Renal pelvis (tissue), 12 donors: Measurements from ENCODE around the gene CDK2. TPM values are rescaled to one million over a fixed set of nuclear protein-coding genes. Genes with fewer than 3 reads are reported as not detected.
"Not testable (repeated sequence)": the region's sequence is repeated elsewhere in the genome, so short reads cannot be mapped to it uniquely, and the experiment has no call there.

Source experiments
- DNase-seq: peaks from one replicate; pipeline ENCODE4 v3.0.0-alpha.2; 2013
- long read RNA-seq, 16 experiments: transcript quantifications; one replicate each; lab custom pipeline, GENCODE V29; 2026
- polyA plus RNA-seq, 3 donors: library from polyadenylated mRNA; unstranded; fragments of 120-200 nt; gene quantifications; one replicate each; pipeline ENCODE4 v1.2.1, GENCODE V29; 2013; ENCODE audit not compliant: insufficient read length in 3 of 3

CDK2 gene
- polyA plus RNA-seq = 10 to 100 TPM; 60.6 to 74.6 (median 61.6) TPM
- long read RNA-seq, donor 1, transcript CDK2-201 (7 exons, 2,296 nt) = major isoform, 6 of 61 reads
- long read RNA-seq, donor 1, partial matches to known transcripts = 52 of 61 reads
- long read RNA-seq, donor 1, other reads (novel, unspliced or antisense) = 0 of 61 reads
- long read RNA-seq, donor 2, transcript CDK2-201 (7 exons, 2,296 nt) = major isoform, 18 of 85 reads
- long read RNA-seq, donor 2, partial matches to known transcripts = 60 of 85 reads
- long read RNA-seq, donor 2, other reads (novel, unspliced or antisense) = 0 of 85 reads
- long read RNA-seq, donor 3, transcript CDK2-201 (7 exons, 2,296 nt) = major isoform, 15 of 18 reads
- long read RNA-seq, donor 3, partial matches to known transcripts = 0 of 18 reads
- long read RNA-seq, donor 3, other reads (novel, unspliced or antisense) = 0 of 18 reads
- long read RNA-seq, donor 4, transcript CDK2-208 (6 exons, 2,598 nt) = minor isoform, 5 of 28 reads
- long read RNA-seq, donor 4, transcript CDK2-201 (7 exons, 2,296 nt) = major isoform, 16 of 28 reads
- long read RNA-seq, donor 4, partial matches to known transcripts = 6 of 28 reads
- long read RNA-seq, donor 4, other reads (novel, unspliced or antisense) = 0 of 28 reads
- long read RNA-seq, donor 5, partial matches to known transcripts = 0 of 4 reads
- long read RNA-seq, donor 5, other reads (novel, unspliced or antisense) = 0 of 4 reads
- long read RNA-seq, donor 6, transcript CDK2-201 (7 exons, 2,296 nt) = major isoform, 11 of 12 reads
- long read RNA-seq, donor 6, partial matches to known transcripts = 0 of 12 reads
- long read RNA-seq, donor 6, other reads (novel, unspliced or antisense) = 0 of 12 reads
- long read RNA-seq, donor 7, transcript CDK2-201 (7 exons, 2,296 nt) = major isoform, 9 of 20 reads
- long read RNA-seq, donor 7, partial matches to known transcripts = 6 of 20 reads
- long read RNA-seq, donor 7, other reads (novel, unspliced or antisense) = 0 of 20 reads
- long read RNA-seq, donor 8, partial matches to known transcripts = 22 of 25 reads
- long read RNA-seq, donor 8, other reads (novel, unspliced or antisense) = 0 of 25 reads
- long read RNA-seq, donor 9, transcript CDK2-201 (7 exons, 2,296 nt) = major isoform, 11 of 87 reads
- long read RNA-seq, donor 9, partial matches to known transcripts = 73 of 87 reads
- long read RNA-seq, donor 9, other reads (novel, unspliced or antisense) = 0 of 87 reads
- long read RNA-seq, donor 10, transcript CDK2-201 (7 exons, 2,296 nt) = major isoform, 6 of 67 reads
- long read RNA-seq, donor 10, partial matches to known transcripts = 58 of 67 reads
- long read RNA-seq, donor 10, other reads (novel, unspliced or antisense) = 0 of 67 reads
- long read RNA-seq, donor 11, transcript CDK2-201 (7 exons, 2,296 nt) = major isoform, 6 of 11 reads
- long read RNA-seq, donor 11, partial matches to known transcripts = 0 of 11 reads
- long read RNA-seq, donor 11, other reads (novel, unspliced or antisense) = 0 of 11 reads
- long read RNA-seq, donor 12, transcript CDK2-201 (7 exons, 2,296 nt) = major isoform, 10 of 28 reads
- long read RNA-seq, donor 12, partial matches to known transcripts = 9 of 28 reads
- long read RNA-seq, donor 12, other reads (novel, unspliced or antisense) = 0 of 28 reads
- long read RNA-seq, donor 13, transcript CDK2-201 (7 exons, 2,296 nt) = major isoform, 7 of 9 reads
- long read RNA-seq, donor 13, partial matches to known transcripts = 0 of 9 reads
- long read RNA-seq, donor 13, other reads (novel, unspliced or antisense) = 0 of 9 reads
- long read RNA-seq, donor 14 = 0 reads
- long read RNA-seq, donor 15, transcript CDK2-201 (7 exons, 2,296 nt) = major isoform, 10 of 17 reads
- long read RNA-seq, donor 15, partial matches to known transcripts = 0 of 17 reads
- long read RNA-seq, donor 15, other reads (novel, unspliced or antisense) = 0 of 17 reads
- long read RNA-seq, donor 16, transcript CDK2-201 (7 exons, 2,296 nt) = major isoform, 16 of 22 reads
- long read RNA-seq, donor 16, partial matches to known transcripts = 0 of 22 reads
- long read RNA-seq, donor 16, other reads (novel, unspliced or antisense) = 0 of 22 reads

- DNase-seq = peak; percentile 90
Measured at GRCh38 chr12:55966408-55967281, at the start of gene CDK2. Gene CDK2, plus strand, starts transcription at chr12:55966830. Its CDS starts 179 bp downstream, at chr12:55967009.

GRCh38 chr12:55919032-55919431 is 47.6 kb upstream of the CDK2 start:
- DNase-seq = not testable (repeated sequence)

- DNase-seq = no peak
Measured at GRCh38 chr12:55922126-55922525, 44.5 kb upstream of the CDK2 start.

- DNase-seq = not testable (repeated sequence)
Measured at GRCh38 chr12:55923648-55924047, 43.0 kb upstream of the CDK2 start.

GRCh38 chr12:55925371-55925770 is 41.3 kb upstream of the CDK2 start:
- DNase-seq = no peak

- no peak for DNase-seq
Measured at GRCh38 chr12:55925870-55926737, 40.5 kb upstream of the CDK2 start.

GRCh38 chr12:55926738-55927587 is 39.7 kb upstream of the CDK2 start:
- DNase-seq = peak; percentile 94

GRCh38 chr12:55927588-55928502 is 38.8 kb upstream of the CDK2 start, which contains the start of gene PYM1:
Gene PYM1, minus strand, starts transcription at chr12:55927894. Its CDS starts 133 bp downstream, at chr12:55927761.
- peak; percentile 59 for DNase-seq

GRCh38 chr12:55929306-55929791 is 37.3 kb upstream of the CDK2 start:
- no peak for DNase-seq

GRCh38 chr12:55930771-55931316 is 35.8 kb upstream of the CDK2 start, which contains the start of gene DGKA:
Gene DGKA, plus strand, starts transcription at chr12:55931162. Its CDS starts 5,342 bp downstream, at chr12:55936504.
- peak; percentile 53 for DNase-seq

- DNase-seq = no peak
Measured at GRCh38 chr12:55931317-55931779, 35.3 kb upstream of the CDK2 start.

GRCh38 chr12:55931780-55932550 is 34.7 kb upstream of the CDK2 start:
- no peak for DNase-seq

- no peak for DNase-seq
Measured at GRCh38 chr12:55932551-55932910, 34.1 kb upstream of the CDK2 start.

- DNase-seq = no peak
Measured at GRCh38 chr12:55933169-55933798, 33.3 kb upstream of the CDK2 start.
